Mucosa of descending colon (tissue), 3 donors: ENCODE measurements around the gene MED6. TPM values are rescaled to one million over a fixed set of nuclear protein-coding genes. Genes with fewer than 3 reads are reported as not detected.

Experiments
- ATAC-seq: fragments of 200-7000 bp; cut with Tn5 transposase; one replicate; pipeline ENCODE4 v1.9.1; 2020; ENCODE audit warnings: mild to moderate bottlenecking, moderate library complexity
- DNase-seq, 3 donors: peaks; one replicate each; pipeline ENCODE4 v3.0.0-alpha.2; 2020
- H3K36me3 ChIP-seq: fragments of 200-600 bp; one replicate; pipeline ENCODE4 v1.8.0; 2021; ENCODE audit warnings: low read depth, mild to moderate bottlenecking
- H3K4me1 ChIP-seq: fragments of 200-600 bp; one replicate; pipeline ENCODE4 v1.8.0; 2021; ENCODE audit warnings: low read depth, mild to moderate bottlenecking
- H3K4me3 ChIP-seq: fragments of 200-600 bp; one replicate; pipeline ENCODE4 v1.8.0; 2021; ENCODE audit warnings: mild to moderate bottlenecking
- H3K9me3 ChIP-seq: fragments of 200-600 bp; one replicate; pipeline ENCODE4 v1.8.0; 2021; ENCODE audit warnings: mild to moderate bottlenecking
- CTCF ChIP-seq: fragments of 200-600 bp; IDR thresholded peaks from one replicate; pipeline ENCODE4 v1.8.0; 2022; ENCODE audit warnings: antibody characterized with exemption, mild to moderate bottlenecking
- intact Hi-C, 2 donors: fragments of 100-400 bp; cut with DNase I in 1 of 2; cut with micrococcal nuclease in 1 of 2; formaldehyde crosslinking; loops; one replicate each; pipeline versions ENCODE4 v1.11.0 to v1.11.1; 2022; cut with DNase I, micrococcal nuclease
- total RNA-seq, 3 donors: library from RNA; stranded (reverse); fragmentation: NEBNext Ultra II Directional in 2 of 3; extraction: Animal tissue kit (Norgen Biotek cat#: 25700) in 2 of 3; gene quantifications; one replicate each; pipeline versions ENCODE4 v1.2.1 to v1.2.4, GENCODE V29; 2021 to 2023
- donor health status: DM: no; HTN: no; CAD: no; lungs with moderate emphysema.
- donor health status: DM: no; HTN: no; CAD: no.
- donor health status: DM: no; HTN: yes; CAD: no.

Gene MED6
- total RNA-seq, 3 donors from 2014 or later: 24.4 to 30.9 (median 27.6) TPM

- no peak for TF ChIP-seq CTCF
- Histone ChIP-seq H3K4me1 (no peaks in the 10 kb centered on the region), H3K9me3 (no peaks in the 10 kb centered on the region), H3K4me3 (no peak overlapping the region), H3K36me3 (no peaks in the 10 kb centered on the region)
- ATAC-seq (peak; percentile 60), DNase-seq (peak in 1 of 3 donors; percentile 2)
- intact Hi-C loops: no loop called here
Observed at GRCh38 chr14:70555890-70556289, 44.6 kb downstream of the MED6 start.

- no peak for TF ChIP-seq CTCF
- Histone ChIP-seq H3K4me3 (no peak overlapping the region), H3K9me3 (peaks cover 3% of the 10 kb centered on the region), H3K4me1 (no peaks in the 10 kb centered on the region), H3K36me3 (no peaks in the 10 kb centered on the region)
- ATAC-seq: no peak
- no peak for DNase-seq
- intact Hi-C loops: no loop called here
Observed at GRCh38 chr14:70538087-70538486, 62.4 kb downstream of the MED6 start.

GRCh38 chr14:70536830-70537229, 63.6 kb downstream of the MED6 start:
- no peak for TF ChIP-seq CTCF
- no peaks in the 10 kb centered on the region for H3K4me1 ChIP-seq
- DNase-seq (no peak), ATAC-seq (no peak)
- peaks cover 6% of the 10 kb centered on the region for H3K9me3 ChIP-seq
- H3K36me3 ChIP-seq: no peaks in the 10 kb centered on the region
- intact Hi-C loops: no loop called here
- H3K4me3 ChIP-seq: no peak overlapping the region

GRCh38 chr14:70534904-70535303, 65.6 kb downstream of the MED6 start, which contains the start of gene ADAM20:
Gene ADAM20 (minus strand): TSS chr14:70535004. CDS start chr14:70524757, 10,247 bp downstream.
- no peak within 1 kb of the TSS for H3K4me3 ChIP-seq
- no peak for DNase-seq
- no peaks in the 10 kb centered on the region for H3K4me1 ChIP-seq
- no peak for TF ChIP-seq CTCF
- intact Hi-C loops: no loop called here
- peaks cover 6% of the 10 kb centered on the region for H3K9me3 ChIP-seq
- no peaks in the 10 kb centered on the region for H3K36me3 ChIP-seq
- no peak for ATAC-seq

Other genes with a start within 250 kb of the MED6 start
- gene COX16, start 241.0 kb downstream of the MED6 start, total RNA-seq: 10 to 100 TPM; 17.3 to 44.4 (median 38.1) TPM
- 10 to 100 TPM; 53.7 to 57.9 (median 53.9) TPM for gene SYNJ2BP, start 183.6 kb downstream of the MED6 start, total RNA-seq
- gene ADAM21, start 148.5 kb downstream of the MED6 start, total RNA-seq: under 1 TPM in 1 of 3 donors, not detected in 2; 0.10 TPM
- gene ADAM20, start 65.7 kb downstream of the MED6 start, total RNA-seq: 1 to 10 TPM in 1 of 3 donors, under 1 TPM in 2; 0.27 to 1.1 (median 0.72) TPM
- under 1 TPM; 0.20 to 0.63 (median 0.54) TPM for gene TTC9, start 41.3 kb upstream of the MED6 start, total RNA-seq
- gene MAP3K9, start 208.9 kb upstream of the MED6 start, total RNA-seq: 1 to 10 TPM; 5.7 to 9.3 (median 8.8) TPM